ENCODE measurements around the gene MRPL34.

MRPL34 gene

DNA sequence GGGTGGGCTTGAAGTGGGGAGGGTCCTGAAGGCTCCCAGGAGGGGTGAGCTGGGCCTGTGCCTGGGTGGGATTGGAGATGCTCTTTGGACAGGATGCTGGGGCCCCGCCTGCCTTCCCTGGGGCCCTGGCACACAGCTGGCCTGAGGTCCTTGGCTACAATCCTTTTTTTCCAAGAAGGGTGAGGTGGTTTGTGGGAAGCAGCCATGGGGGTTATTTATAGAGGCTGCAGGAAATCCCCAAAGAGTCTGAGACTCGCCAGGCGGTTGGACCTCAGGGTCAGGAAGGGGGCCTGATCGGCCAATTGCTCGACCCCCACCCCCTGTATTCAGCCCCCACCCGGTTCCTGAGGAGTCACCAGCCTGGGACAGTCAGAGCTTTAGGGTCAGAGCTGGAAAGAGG, 41.7 kb downstream of the MRPL34 start:
- DNase-seq, result no peak

DNA sequence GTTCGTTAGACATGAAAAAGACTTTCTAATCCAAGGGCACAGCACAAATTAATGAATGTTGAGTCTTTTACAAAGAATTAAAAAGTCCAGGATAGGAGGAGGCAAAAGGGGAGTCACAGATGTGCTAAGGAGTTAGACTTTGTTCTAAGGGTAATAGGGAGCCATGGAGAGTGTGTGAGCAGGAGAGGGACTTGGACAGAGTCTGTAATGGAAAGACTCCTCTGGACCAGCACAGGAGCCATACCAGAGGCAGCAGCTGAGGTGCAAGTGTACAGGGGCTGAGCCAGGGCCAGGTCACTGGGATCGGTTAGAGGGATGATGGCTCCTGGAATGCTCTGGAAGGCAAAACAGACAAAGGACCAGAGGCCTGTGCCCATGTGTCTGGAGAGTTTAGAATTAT, 42.2 kb downstream of the MRPL34 start:
- no peak for DNase-seq

DNA sequence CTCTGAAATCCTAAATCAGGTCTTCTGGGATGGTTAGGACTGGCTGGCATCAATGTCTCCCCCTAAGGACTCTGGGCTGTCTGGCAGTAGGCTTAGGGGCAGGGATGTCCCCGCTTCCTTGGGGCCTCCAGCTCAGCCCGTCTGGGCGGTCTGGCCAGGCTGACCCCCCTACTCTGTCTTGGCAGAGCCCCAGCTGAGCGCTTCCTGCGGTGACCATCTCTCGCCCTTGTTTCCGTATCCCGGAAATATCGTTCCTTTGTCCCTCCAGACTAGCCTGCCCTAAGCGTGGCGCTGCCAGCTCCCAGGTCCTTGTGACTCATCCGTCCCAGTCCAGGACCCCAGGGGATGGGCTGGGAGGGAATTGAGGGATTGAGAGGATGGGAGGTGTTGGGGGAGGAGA, 43.0 kb downstream of the MRPL34 start:
- DNase-seq, result no peak

DNA sequence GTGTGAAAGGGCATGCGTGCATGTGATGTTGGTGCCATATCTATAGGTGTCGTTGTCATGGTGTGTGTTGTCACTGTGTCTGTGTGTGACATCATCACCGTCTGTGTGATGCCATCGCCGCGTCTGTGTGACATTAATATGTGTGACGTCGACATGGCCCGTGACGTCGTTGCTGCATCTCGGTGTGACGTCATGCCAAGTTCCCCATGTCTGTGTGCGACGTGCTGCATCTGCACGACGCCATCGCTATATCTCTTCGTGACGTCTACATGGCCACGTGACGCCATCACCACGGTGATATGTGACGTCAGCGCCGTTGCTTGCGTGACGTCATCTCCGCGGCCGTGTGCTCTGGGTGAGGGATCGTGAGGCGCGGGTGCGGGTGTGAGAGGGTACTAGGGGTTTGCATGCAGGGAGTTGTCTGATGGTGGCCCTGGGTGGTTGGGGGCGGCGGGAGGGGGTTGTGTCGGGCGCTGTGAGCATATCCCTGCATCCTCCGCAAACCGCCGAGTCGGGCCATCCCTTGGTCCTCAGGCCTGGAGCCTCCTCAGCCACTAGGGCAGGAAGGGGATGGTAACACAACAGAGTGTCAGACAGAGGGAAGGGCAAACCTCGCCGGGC, 46.3 kb downstream of the MRPL34 start:
- DNase-seq, result no peak

DNA sequence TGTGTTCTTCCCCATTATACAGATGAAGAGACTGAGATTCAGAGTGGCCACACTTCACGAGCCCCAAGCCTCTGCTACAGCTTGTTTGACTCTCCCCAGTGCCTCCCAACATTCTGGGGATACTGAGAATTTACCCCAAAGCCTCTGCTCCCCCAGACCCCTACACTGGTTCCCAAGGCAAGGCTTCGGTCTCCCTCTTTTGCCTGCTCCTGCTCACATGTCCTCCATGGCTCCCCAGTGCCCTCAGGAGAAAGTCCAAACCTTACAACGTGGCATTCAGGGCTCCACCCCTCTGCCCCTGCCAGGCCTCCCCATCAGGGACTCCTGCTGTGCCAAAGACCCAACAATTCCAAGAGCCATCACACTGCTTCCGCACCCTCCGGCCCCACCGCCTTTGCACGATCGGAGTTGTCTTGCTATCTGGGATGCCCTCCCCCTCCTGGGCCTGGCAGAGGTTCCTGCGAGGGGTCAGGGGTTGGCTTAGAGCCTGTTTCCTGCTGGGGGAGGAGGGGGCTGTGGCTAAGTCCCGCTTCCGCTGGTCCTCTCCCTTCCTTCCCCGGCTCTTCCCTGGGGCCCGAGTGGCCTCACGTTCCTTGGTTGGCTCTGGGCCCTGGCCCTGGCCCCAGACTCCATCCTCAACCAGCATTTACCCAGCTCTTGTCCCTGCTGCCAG, 47.1 kb downstream of the MRPL34 start:
- DNase-seq, result no peak

DNA sequence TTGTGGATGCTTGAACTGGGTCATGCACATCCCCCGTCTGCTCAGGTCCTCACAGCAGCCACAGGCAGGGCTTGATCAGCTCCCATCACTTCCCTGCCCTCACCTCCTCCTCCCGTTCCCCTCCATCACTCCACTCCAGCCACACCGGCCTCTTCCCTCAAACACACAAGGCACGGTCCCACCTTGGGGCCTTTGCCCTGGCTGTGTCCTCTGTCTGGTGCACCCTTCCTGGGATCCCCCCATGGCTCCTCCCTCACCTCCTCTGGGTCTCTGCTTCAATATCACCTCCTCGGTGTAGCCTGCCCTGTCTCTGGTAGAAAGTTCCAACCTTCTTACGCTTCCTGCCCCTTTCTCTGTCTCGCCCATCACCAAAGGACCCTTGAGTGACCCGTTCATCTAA, 47.7 kb downstream of the MRPL34 start:
- DNase-seq, result no peak
